Sigmoid colon (tissue), 4 donors: ENCODE measurements around the gene ITPR1.

Experiments used
- EP300 ChIP-seq, 4 donors: sonication (generic); formaldehyde crosslinking; IDR thresholded peaks; one replicate each; pipeline ENCODE4 v1.6.1; 2017; ENCODE audit warnings: antibody characterized with exemption in 4 of 4
- POLR2A ChIP-seq, 2 donors: fragments of 450-650 bp; IDR thresholded peaks; one replicate each; pipeline ENCODE4 v1.6.1; 2016; ENCODE audit warnings: antibody characterized with exemption in 2 of 2, mild to moderate bottlenecking in 2 of 2, moderate library complexity in 2 of 2
- POLR2AphosphoS5 ChIP-seq, 4 donors: sonication (generic); formaldehyde crosslinking; IDR thresholded peaks; one replicate each; pipeline ENCODE4 v1.6.1; 2017; ENCODE audit warnings: antibody characterized with exemption in 4 of 4
- TF ChIP-seq, protein P1 (sequence below), 4 experiments: fragments of 450-650 bp in 3 of 4; fragments of 200-600 bp in 1 of 4; IDR thresholded peaks; one replicate each; pipeline ENCODE4 v1.5.1; 2016 to 2019; ENCODE audit warnings: antibody characterized with exemption in 4 of 4, mild to moderate bottlenecking in 3 of 4, moderate library complexity in 2 of 4

DNA sequence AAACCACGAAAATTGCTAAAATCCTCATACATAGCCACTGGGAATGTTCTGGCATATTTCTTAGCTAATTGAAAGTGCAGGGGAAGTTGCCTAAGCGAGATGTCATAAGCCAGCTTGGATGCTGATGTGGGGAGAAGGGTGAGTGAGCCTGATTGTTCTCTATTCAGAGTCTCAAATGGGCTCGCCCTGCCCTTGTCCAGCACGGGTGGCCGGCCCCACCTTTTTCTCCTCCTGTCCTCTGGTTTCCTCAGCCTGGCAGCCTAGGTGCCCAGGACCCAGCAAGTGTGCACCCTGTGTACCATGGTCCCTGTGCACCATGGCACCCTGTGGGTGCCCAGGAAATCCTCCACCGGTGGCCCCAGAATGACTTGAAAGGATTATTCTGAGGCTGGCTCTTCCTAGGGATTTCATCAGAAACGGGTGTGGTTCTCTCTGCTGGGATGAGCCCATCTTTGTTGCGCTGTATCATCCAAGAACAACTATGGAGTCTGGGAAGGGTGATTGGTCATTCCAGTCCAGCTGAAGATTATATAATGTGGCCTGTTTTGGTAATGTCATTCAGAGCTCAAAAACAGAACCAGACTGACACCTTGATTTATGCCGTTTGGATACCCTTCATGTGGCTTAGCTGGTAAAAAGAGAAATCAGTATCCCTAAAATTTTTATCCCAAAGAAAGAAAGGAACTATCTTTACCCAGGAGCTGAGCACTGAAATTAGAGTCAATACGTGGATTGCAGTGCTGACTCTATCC is 335.3 kb downstream of the ITPR1 start:
- TF ChIP-seq, protein P1, sequence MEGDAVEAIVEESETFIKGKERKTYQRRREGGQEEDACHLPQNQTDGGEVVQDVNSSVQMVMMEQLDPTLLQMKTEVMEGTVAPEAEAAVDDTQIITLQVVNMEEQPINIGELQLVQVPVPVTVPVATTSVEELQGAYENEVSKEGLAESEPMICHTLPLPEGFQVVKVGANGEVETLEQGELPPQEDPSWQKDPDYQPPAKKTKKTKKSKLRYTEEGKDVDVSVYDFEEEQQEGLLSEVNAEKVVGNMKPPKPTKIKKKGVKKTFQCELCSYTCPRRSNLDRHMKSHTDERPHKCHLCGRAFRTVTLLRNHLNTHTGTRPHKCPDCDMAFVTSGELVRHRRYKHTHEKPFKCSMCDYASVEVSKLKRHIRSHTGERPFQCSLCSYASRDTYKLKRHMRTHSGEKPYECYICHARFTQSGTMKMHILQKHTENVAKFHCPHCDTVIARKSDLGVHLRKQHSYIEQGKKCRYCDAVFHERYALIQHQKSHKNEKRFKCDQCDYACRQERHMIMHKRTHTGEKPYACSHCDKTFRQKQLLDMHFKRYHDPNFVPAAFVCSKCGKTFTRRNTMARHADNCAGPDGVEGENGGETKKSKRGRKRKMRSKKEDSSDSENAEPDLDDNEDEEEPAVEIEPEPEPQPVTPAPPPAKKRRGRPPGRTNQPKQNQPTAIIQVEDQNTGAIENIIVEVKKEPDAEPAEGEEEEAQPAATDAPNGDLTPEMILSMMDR (IDR thresholded peaks at IDR 0.05) = no peak
- TF ChIP-seq EP300 (IDR thresholded peaks at IDR 0.05) = no peak
- TF ChIP-seq POLR2AphosphoS5 (IDR thresholded peaks at IDR 0.05) = peak in 2 of 4 donors; percentile 36 to 48
- TF ChIP-seq POLR2A (IDR thresholded peaks at IDR 0.05) = no peak
